ENCODE results near the gene NLRC5.
"Not testable (repeated sequence)": the region's sequence is repeated elsewhere in the genome, so short reads cannot be mapped to it uniquely, and the experiment has no call there.

NLRC5 gene

DNA sequence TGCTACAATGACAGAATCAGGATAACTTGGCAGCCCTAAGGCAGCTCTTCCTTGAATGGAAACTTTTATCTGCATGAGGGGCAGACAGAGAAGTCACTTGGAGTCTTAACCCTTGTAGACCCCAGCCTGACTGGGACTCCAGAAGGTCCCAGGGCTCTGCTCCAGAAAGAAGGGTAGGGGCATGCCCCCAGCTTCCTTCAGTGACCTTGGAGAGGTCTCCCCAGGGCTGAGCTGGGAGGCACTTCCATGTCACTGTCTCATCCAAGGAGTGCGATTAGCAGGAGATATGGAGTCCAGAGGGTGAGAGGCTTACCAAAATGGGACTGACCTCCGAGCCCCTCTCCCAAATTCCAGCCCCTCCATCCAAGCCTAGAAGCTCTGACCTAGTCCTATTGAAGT, 3.4 kb upstream of the NLRC5 start:
- peaks cover 52% of the 10 kb centered on the region for H3K27me3 ChIP-seq (replicated peaks; ENCODE audit: insufficient read depth, low read length)
- H4K20me1 ChIP-seq (ENCODE audit: insufficient read depth, low read length), result no peaks in the 10 kb centered on the region; the same call in 1 of the 2 replicates
- no peak overlapping the region for H3K9ac ChIP-seq (ENCODE audit: low read length)
- TF ChIP-seq, protein P1, sequence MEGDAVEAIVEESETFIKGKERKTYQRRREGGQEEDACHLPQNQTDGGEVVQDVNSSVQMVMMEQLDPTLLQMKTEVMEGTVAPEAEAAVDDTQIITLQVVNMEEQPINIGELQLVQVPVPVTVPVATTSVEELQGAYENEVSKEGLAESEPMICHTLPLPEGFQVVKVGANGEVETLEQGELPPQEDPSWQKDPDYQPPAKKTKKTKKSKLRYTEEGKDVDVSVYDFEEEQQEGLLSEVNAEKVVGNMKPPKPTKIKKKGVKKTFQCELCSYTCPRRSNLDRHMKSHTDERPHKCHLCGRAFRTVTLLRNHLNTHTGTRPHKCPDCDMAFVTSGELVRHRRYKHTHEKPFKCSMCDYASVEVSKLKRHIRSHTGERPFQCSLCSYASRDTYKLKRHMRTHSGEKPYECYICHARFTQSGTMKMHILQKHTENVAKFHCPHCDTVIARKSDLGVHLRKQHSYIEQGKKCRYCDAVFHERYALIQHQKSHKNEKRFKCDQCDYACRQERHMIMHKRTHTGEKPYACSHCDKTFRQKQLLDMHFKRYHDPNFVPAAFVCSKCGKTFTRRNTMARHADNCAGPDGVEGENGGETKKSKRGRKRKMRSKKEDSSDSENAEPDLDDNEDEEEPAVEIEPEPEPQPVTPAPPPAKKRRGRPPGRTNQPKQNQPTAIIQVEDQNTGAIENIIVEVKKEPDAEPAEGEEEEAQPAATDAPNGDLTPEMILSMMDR (IDR thresholded peaks at IDR 0.05; ENCODE audit: low read length), result no peak
- TF ChIP-seq EZH2phosphoT487 (IDR thresholded peaks at IDR 0.05; ENCODE audit: low read length), result no peak
- TF ChIP-seq EZH2 (optimal IDR thresholded peaks at IDR 0.05; ENCODE audit: low read depth, low read length), result no peak
- H3K4me1 ChIP-seq (ENCODE audit: low read length), result 0 out of 2 replicates have a peak, but pooled peaks cover 6% of the 10 kb centered on the region
- H3K9me3 ChIP-seq (replicated peaks; ENCODE audit: insufficient read depth, low read length), result no peaks in the 10 kb centered on the region
- H3K9me2 ChIP-seq (replicated peaks; ENCODE audit: insufficient read depth, low read length), result no peaks in the 10 kb centered on the region
- no peaks in the 10 kb centered on the region; the same call in 1 of the 2 replicates for H3F3A ChIP-seq (ENCODE audit: insufficient read depth, low read length)
- no peak overlapping the region for H2AFZ ChIP-seq (ENCODE audit: low read length)
- no peak overlapping the region for H3K27ac ChIP-seq (ENCODE audit: low read length)
- H3K4me2 ChIP-seq (ENCODE audit: low read depth, low read length), result no peak overlapping the region
- H3K36me3 ChIP-seq (replicated peaks; ENCODE audit: insufficient read depth, low read length), result no peaks in the 10 kb centered on the region
- no peaks in the 10 kb centered on the region for H3K79me2 ChIP-seq (ENCODE audit: low read length)
- DNase-seq, result no peak
- no peak overlapping the region for H3K4me3 ChIP-seq (ENCODE audit: low read length)

DNA sequence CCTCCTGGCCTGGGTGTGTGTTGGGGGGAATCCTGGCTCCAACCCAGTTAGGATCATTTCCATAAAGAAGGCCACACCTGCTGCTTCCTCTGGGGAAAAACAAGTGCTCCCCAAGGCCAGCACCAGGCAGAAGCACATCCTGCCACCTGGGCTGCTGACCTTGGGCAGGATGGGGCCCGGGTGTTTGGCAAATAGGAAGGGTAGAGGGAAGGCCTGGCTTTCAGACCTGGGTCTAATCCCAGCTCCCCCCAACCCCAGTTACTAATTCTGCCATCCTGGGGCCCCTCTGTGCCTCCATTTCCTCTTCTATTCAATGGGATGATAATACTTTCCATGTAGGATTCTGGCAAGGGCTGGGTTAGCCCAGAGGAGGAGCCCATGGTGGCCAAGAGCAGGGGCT, 3.0 kb upstream of the NLRC5 start:
- Histone ChIP-seq H3K9me2 (replicated peaks; ENCODE audit: insufficient read depth, low read length) (no peaks in the 10 kb centered on the region), H3K4me1 (ENCODE audit: low read length) (0 out of 2 replicates have a peak, but pooled peaks cover 6% of the 10 kb centered on the region), H4K20me1 (ENCODE audit: insufficient read depth, low read length) (no peaks in the 10 kb centered on the region), H3K79me2 (ENCODE audit: low read length) (no peaks in the 10 kb centered on the region), H2AFZ (ENCODE audit: low read length) (no peak overlapping the region), H3K27me3 (replicated peaks; ENCODE audit: insufficient read depth, low read length) (peaks cover 48% of the 10 kb centered on the region), H3K9ac (ENCODE audit: low read length) (no peak overlapping the region), H3K27ac (ENCODE audit: low read length) (no peak overlapping the region), H3K4me2 (ENCODE audit: low read depth, low read length) (no peak overlapping the region), H3K36me3 (replicated peaks; ENCODE audit: insufficient read depth, low read length) (no peaks in the 10 kb centered on the region), H3K4me3 (ENCODE audit: low read length) (no peak overlapping the region), H3K9me3 (replicated peaks; ENCODE audit: insufficient read depth, low read length) (no peaks in the 10 kb centered on the region), H3F3A (ENCODE audit: insufficient read depth, low read length) (no peaks in the 10 kb centered on the region)
- DNase-seq, result no peak
- no peak for TF ChIP-seq EZH2 (optimal IDR thresholded peaks at IDR 0.05; ENCODE audit: low read depth, low read length)
- no peak for TF ChIP-seq EZH2phosphoT487 (IDR thresholded peaks at IDR 0.05; ENCODE audit: low read length)
- TF ChIP-seq, protein P1 (IDR thresholded peaks at IDR 0.05; ENCODE audit: low read length), result no peak

DNA sequence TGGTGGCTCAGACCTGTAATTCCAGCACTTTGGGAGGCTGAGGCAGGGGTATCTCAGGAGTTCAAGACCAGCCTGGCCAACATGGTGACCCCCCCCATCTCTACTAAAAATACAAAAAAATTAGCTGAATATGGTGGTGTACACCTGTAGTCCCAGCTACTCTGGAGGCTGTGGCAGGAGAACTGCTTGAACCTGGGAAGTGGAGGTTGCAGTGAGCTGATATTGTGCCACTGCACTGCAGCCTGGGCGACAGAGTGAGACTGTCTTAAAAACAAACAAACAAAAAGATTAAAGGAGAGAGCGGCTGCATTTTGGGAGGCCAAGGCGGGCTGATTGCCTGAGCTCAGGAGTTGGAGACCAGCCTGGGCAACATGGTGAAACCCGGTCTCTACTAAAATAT, 2.4 kb upstream of the NLRC5 start:
- not testable (repeated sequence) for H3K4me2 ChIP-seq (ENCODE audit: low read depth, low read length); H3K4me1 ChIP-seq (ENCODE audit: low read length); H3K9ac ChIP-seq (ENCODE audit: low read length); H3K9me3 ChIP-seq (replicated peaks; ENCODE audit: insufficient read depth, low read length); H3K79me2 ChIP-seq (ENCODE audit: low read length); H2AFZ ChIP-seq (ENCODE audit: low read length); H3K4me3 ChIP-seq (ENCODE audit: low read length); H3K36me3 ChIP-seq (replicated peaks; ENCODE audit: insufficient read depth, low read length); H3K27ac ChIP-seq (ENCODE audit: low read length); DNase-seq; H4K20me1 ChIP-seq (ENCODE audit: insufficient read depth, low read length); H3K9me2 ChIP-seq (replicated peaks; ENCODE audit: insufficient read depth, low read length); H3F3A ChIP-seq (ENCODE audit: insufficient read depth, low read length)
- H3K27me3 ChIP-seq (replicated peaks; ENCODE audit: insufficient read depth, low read length), result peaks cover 43% of the 10 kb centered on the region

DNA sequence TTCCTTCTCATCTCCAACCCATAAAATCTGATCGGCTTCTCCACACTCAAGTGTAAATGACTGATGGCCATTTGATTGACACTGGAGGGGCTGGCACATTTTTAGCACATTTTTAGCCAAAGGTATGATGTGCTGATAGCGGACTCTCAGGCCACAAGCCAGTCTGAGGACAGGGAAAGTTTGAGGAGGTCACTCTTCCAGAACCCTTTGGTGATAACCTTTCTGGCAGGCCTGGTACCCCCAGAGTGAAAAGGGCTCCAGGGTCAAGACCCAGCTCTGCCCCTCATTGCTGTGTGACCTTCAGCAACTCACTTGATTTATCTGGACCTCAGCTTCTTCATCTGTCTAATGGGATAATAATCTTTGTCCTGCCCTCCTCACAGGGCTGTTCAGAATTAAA, 1.7 kb upstream of the NLRC5 start:
- 0 out of 2 replicates have a peak, but pooled peaks cover 6% of the 10 kb centered on the region for H3K4me1 ChIP-seq (ENCODE audit: low read length)

More for the DNA sequence above, 1.7 kb upstream of the NLRC5 start:
- DNase-seq, result no peak
- Histone ChIP-seq H3K27me3 (replicated peaks; ENCODE audit: insufficient read depth, low read length) (peaks cover 35% of the 10 kb centered on the region), H3F3A (ENCODE audit: insufficient read depth, low read length) (no peaks in the 10 kb centered on the region), H3K79me2 (ENCODE audit: low read length) (no peaks in the 10 kb centered on the region), H3K4me3 (ENCODE audit: low read length) (no peak overlapping the region), H3K36me3 (replicated peaks; ENCODE audit: insufficient read depth, low read length) (no peaks in the 10 kb centered on the region), H3K9ac (ENCODE audit: low read length) (no peak overlapping the region), H4K20me1 (ENCODE audit: insufficient read depth, low read length) (no peaks in the 10 kb centered on the region), H2AFZ (ENCODE audit: low read length) (no peak overlapping the region), H3K9me2 (replicated peaks; ENCODE audit: insufficient read depth, low read length) (no peaks in the 10 kb centered on the region), H3K9me3 (replicated peaks; ENCODE audit: insufficient read depth, low read length) (no peaks in the 10 kb centered on the region), H3K27ac (ENCODE audit: low read length) (no peak overlapping the region), H3K4me2 (ENCODE audit: low read depth, low read length) (no peak overlapping the region)
- TF ChIP-seq EZH2 (optimal IDR thresholded peaks at IDR 0.05; ENCODE audit: low read depth, low read length) (no peak), EZH2phosphoT487 (IDR thresholded peaks at IDR 0.05; ENCODE audit: low read length) (no peak)
- TF ChIP-seq, protein P1 (IDR thresholded peaks at IDR 0.05; ENCODE audit: low read length), result no peak
